GM21717 (cell line): ENCODE measurements around the gene CDCA5.
"Not testable (repeated sequence)": the region's sequence is repeated elsewhere in the genome, so short reads cannot be mapped to it uniquely, and the experiment has no call there.

Experiments used
- ATAC-seq: cut with Tn5 transposase; IDR thresholded peaks from one replicate; pipeline ENCODE4 v1.9.1; 2021; ENCODE audit warnings: mild to moderate bottlenecking, moderate library complexity; ENCODE audit not compliant: unreplicated experiment

CDCA5 gene

DNA sequence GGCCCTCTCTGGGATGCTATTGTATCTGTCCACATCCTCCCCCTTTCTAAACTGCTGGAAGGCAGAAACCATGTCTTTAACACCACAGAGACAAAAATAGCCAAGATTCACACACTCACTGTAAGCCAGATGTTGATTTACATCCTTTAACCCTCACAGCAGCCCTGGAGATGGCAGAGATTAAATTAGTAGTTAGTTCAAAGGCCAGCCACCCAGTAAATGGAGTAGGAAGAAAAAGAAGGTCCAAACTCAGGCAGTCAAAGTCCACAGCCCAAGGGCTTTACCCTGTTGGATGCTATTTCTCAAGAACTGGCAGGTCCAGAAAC lies 35.8 kb upstream of the CDCA5 start:
- no peak for ATAC-seq

- ATAC-seq = not testable (repeated sequence)
Measured at GRCh38 chr11:65118891-65119669, 35.2 kb upstream of the CDCA5 start.

GRCh38 chr11:65118097-65118837 lies 34.4 kb upstream of the CDCA5 start:
- no peak for ATAC-seq

- ATAC-seq = peak; percentile 42
Measured at GRCh38 chr11:65117206-65118096, 33.6 kb upstream of the CDCA5 start, which contains the start of gene ZNHIT2. Gene ZNHIT2 (minus strand): TSS chr11:65117701. CDS start chr11:65117653, 48 bp downstream.

DNA sequence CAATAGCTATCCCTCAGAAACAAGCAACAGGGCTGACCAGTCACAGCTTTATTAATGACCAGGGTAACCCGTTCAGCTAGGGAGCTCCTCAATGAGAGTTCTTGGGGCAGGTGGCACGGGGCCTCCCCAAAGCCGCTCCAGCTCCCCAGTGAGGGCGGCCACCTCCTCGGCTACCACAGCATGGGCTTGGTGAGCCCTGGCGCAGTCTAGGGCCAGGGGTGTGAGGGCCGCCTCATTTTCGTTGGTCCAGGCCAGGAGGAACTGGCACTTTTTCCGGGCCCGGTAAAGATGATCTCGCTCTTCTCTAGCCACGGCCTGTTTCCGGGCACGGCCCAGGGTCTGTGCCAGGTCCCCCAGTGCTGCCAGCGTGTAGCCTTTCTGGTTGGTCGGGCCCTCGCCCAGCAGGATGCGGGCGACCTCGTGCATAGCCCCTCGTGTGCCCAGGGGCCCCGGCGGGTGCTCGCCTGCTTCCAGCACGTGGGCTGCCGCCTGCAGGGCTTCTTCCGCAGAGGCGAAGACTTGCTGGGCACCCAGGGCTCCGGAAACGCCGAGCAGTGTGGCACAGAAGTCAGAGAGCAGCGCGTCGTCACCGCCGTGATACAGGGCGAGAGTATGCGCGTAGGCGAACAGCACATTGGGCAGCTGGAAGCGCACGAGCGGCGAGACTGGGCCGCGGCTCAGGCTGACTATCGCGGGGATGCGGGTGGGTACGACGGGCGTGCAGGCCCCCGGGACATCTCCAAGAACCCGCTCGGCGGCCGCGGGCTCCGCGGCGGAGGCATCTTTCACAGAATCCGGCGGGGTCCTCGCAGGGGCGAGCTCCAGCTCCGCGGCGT lies 32.7 kb upstream of the CDCA5 start:
- no peak for ATAC-seq

DNA sequence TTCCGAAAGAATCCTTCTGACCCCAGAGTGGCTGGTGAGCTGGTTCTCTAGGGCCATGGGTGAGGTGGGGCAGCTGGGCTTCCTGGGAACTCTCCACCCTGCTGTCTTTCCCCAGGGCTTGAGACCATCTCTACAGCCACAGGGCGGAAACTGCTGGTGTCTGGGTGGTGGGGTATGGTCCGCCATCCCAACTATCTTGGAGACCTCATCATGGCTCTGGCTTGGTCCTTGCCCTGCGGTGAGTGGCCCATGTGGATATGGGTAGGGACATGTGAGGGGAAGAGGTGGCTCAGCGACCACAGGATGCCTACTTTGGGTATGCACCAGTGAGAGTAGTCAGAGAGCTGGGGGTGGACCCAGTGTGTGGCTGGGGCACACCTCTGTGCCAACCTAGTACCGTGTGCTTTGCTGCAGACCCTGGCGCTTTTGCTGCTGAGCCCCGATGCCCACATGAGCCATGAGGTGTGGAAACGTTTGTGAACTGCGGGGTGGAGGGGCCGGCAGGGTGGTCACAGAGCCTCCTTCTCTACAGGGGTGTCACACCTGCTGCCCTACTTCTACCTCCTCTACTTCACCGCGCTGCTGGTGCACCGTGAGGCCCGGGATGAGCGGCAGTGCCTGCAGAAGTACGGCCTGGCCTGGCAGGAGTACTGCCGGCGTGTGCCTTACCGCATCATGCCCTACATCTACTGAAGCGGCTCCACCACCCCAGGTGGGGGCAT lies 31.7 kb upstream of the CDCA5 start:
- no peak for ATAC-seq

DNA sequence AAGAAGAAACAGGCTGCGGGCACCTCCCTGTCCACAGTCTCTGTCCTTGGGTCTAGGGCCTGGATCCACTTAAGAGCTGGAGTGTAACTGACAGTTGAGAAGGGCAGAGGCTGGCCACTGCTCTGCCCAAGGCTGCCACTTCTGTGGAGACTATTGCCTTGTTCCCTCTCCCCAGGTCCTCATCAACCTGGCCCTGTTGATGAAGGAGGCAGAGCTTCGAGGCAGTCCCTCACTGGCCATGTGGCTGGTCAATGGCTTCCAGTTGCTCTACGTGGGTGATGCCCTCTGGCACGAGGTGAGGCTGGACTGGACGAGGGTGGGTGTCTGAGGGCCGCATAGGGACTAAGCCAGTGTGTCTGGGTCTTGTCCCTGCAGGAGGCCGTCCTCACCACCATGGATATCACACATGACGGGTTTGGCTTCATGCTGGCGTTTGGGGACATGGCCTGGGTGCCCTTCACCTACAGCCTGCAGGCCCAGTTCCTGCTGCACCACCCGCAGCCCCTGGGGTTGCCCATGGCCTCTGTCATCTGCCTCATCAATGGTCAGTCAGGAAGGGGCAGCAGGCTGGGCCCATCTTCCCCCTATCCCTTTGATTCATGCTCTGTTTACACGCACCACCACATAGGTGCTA lies 30.8 kb upstream of the CDCA5 start:
- ATAC-seq = no peak

DNA sequence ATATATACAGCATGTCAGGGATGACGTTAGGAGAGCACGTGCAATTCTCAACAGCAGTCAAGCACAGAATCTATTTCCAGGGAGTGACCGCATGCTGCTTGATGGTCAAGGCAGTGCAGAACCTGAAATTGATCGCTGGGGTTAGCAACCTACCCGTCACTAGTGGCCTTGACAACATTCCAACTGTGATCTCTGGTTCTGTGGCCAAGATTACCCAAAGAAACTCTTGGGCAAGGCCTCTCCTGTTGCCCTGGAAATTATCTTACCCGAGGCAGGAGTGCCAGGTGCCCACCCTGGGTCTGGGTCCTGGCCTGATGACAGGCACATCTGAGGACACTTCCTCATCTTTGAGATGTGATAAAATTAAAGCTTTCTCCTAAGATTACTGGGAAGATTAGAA lies 30.0 kb upstream of the CDCA5 start:
- no peak for ATAC-seq

GRCh38 chr11:65113361-65113756 lies 29.5 kb upstream of the CDCA5 start:
- no peak for ATAC-seq

- ATAC-seq = no peak
Measured at GRCh38 chr11:65112546-65113360, 28.9 kb upstream of the CDCA5 start.

GRCh38 chr11:65111744-65112545 lies 28.1 kb upstream of the CDCA5 start, which contains the start of gene TM7SF2:
Gene TM7SF2 (plus strand): TSS chr11:65111872. CDS start chr11:65112016, 144 bp downstream.
- ATAC-seq = peak; percentile 48

- no peak for ATAC-seq
Measured at GRCh38 chr11:65111159-65111743, 27.4 kb upstream of the CDCA5 start.

- no peak for ATAC-seq
Measured at GRCh38 chr11:65110354-65110861, 26.6 kb upstream of the CDCA5 start.

DNA sequence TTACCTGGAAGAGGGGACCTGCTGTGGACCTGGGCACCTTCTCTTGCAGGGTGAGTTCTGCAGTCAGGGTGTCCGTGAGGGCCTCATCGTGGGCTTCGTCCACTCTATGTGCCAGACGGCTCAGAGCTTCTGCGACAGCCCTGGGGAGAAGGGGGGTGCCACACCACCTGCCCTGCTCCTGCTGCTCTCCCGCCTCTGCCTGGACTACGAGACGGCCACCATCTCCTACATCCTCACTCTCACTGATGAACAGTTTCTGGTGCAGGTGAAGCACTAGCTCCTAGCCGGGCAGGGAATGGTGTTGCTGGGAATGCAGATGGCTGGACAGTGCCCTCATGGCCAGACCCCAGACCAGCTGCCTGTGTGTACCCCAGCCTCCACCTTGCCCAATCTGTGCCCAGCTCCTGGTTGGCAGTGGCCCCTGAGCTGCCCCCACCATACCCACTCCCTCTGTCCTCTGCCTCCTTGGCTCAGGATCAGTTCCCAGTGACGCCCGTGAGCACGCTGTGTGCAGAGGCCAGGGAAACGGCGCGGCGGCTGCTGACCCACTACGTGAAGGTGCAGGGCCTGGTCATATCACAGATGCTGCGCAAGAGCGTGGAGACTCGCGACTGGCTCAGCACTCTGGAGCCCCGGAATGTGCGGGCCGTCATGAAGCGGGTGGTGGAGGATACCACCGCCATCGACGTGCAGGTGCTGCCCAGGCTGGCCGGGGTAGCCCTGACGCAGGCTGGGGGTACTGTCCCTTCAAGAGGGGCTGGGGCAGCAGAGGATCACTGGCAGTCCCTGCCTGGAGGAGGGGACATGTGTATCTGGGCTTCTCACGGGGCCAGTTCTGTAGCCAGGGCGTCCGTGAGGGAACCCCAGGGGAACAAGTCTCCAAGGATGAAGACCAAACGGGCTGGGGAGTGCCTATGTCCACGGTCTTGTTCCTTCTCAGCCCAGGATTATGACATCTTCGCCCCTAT lies 25.7 kb upstream of the CDCA5 start:
- no peak for ATAC-seq

DNA sequence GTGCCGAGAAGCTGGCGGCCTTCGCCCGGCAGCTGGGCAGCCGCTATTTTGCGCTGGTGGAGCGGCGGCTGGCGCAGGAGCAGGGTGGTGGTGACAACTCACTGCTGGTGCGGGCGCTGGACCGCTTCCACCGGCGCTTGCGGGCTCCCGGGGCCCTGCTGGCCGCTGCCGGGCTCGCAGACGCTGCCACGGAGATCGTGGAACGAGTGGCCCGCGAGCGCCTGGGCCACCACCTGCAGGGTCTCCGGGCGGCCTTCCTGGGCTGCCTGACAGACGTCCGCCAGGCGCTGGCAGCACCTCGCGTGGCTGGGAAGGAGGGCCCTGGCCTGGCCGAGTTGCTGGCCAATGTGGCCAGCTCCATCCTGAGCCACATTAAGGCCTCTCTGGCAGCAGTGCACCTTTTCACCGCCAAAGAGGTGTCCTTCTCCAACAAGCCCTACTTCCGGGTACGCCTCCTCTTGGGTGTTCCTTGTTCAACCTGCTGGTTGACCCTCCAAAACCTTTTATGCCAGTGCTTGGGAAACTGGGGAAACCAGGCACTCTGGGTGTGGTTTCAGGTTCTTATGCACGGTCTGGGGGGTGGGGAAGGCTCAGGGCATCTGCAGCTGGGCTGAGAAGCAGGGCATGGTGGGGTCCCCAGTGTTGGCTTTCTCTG lies 24.8 kb upstream of the CDCA5 start:
- ATAC-seq = no peak
